Neuronal stem cell (in vitro differentiated cells): ENCODE measurements around the gene KLF3.

ENCODE experiments used
- DNase-seq: peaks from one replicate; pipeline ENCODE4 v3.0.0-alpha.2; 2013; ENCODE audit warnings: low spot score
- H2AFZ ChIP-seq: one replicate; pipeline ENCODE4 v1.6.1; 2013; ENCODE audit warnings: mild to moderate bottlenecking, low read length, inconsistent platforms
- H2AK5ac ChIP-seq: 2 replicates; pipeline ENCODE4 v1.6.1; 2013; ENCODE audit warnings: low read depth, mild to moderate bottlenecking, inconsistent platforms, low read length, moderate library complexity, mixed read lengths
- H2BK120ac ChIP-seq: 2 replicates; pipeline ENCODE4 v1.6.1; 2013; ENCODE audit warnings: low read depth, mild to moderate bottlenecking, inconsistent platforms, low read length, moderate library complexity, mixed read lengths
- H2BK12ac ChIP-seq: one replicate; pipeline ENCODE4 v1.6.1; 2013; ENCODE audit warnings: low read length, inconsistent platforms
- H2BK15ac ChIP-seq: 2 replicates; pipeline ENCODE4 v1.6.1; 2013; ENCODE audit warnings: mild to moderate bottlenecking, low read length, inconsistent platforms, mixed read lengths
- H2BK5ac ChIP-seq: one replicate; pipeline ENCODE4 v1.6.1; 2013; ENCODE audit warnings: inconsistent platforms, mild to moderate bottlenecking, low read length, moderate library complexity
- H3K14ac ChIP-seq: one replicate; pipeline ENCODE4 v1.6.1; 2013; ENCODE audit warnings: low read length, inconsistent platforms
- H3K18ac ChIP-seq: 2 replicates; pipeline ENCODE4 v1.6.1; 2013; ENCODE audit warnings: low read length, inconsistent platforms
- H3K23ac ChIP-seq: 2 replicates; pipeline ENCODE4 v1.6.1; 2013; ENCODE audit warnings: low read depth, mild to moderate bottlenecking, mixed read lengths, low read length, inconsistent platforms; ENCODE audit not compliant: poor library complexity
- H3K27ac ChIP-seq: replicated peaks from 3 replicates; pipeline ENCODE4 v1.5.1; 2013; ENCODE audit warnings: low read length, inconsistent platforms
- H3K27me3 ChIP-seq, 3 experiments: 2 replicates each; pipeline ENCODE4 v1.6.1; 2013; ENCODE audit warnings: low read length in 3 of 3, mild to moderate bottlenecking in 2 of 3, inconsistent platforms in 1 of 3, low read depth in 1 of 3, mixed read lengths in 1 of 3, moderate library complexity in 1 of 3; ENCODE audit not compliant: control insufficient read depth in 3 of 3, insufficient read depth in 3 of 3
- H3K36me3 ChIP-seq, 2 donors: replicated peaks in 1 of 2; 2 replicates each; pipeline ENCODE4 v1.6.1; 2013; ENCODE audit warnings: low read length in 2 of 2; ENCODE audit not compliant: control insufficient read depth in 2 of 2, insufficient read depth in 2 of 2
- H3K4ac ChIP-seq: 2 replicates; pipeline ENCODE4 v1.6.1; 2013; ENCODE audit warnings: inconsistent platforms, mild to moderate bottlenecking, low read length, moderate library complexity
- H3K4me1 ChIP-seq, 2 donors: 1 replicate in 1 of 2; 2 replicates in 1 of 2; pipeline ENCODE4 v1.6.1; 2013; ENCODE audit warnings: low read length in 2 of 2, low read depth in 1 of 2; ENCODE audit not compliant: control insufficient read depth in 2 of 2, insufficient read depth in 1 of 2
- H3K4me2 ChIP-seq: one replicate; pipeline ENCODE4 v1.6.1; 2013; ENCODE audit warnings: mild to moderate bottlenecking, low read length, inconsistent platforms; ENCODE audit not compliant: insufficient read depth, poor library complexity, severe bottlenecking
- H3K4me3 ChIP-seq, 2 donors: 2 replicates each; pipeline ENCODE4 v1.5.1; 2013; ENCODE audit warnings: low read length in 2 of 2, mild to moderate bottlenecking in 2 of 2, inconsistent platforms in 1 of 2, moderate library complexity in 1 of 2
- H3K79me1 ChIP-seq: one replicate; pipeline ENCODE4 v1.6.1; 2013; ENCODE audit warnings: low read depth, mild to moderate bottlenecking, inconsistent platforms, low read length, moderate library complexity
- H3K9ac ChIP-seq: one replicate; pipeline ENCODE4 v1.6.1; 2013; ENCODE audit warnings: mild to moderate bottlenecking, low read depth, low read length, inconsistent platforms; ENCODE audit not compliant: poor library complexity
- H3K9me3 ChIP-seq, 2 donors: replicated peaks in 1 of 2; 2 replicates each; pipeline versions ENCODE3 to v1.6.1; 2013; ENCODE audit warnings: low read length in 2 of 2, mild to moderate bottlenecking in 2 of 2, inconsistent platforms in 1 of 2, low read depth in 1 of 2, mixed read lengths in 1 of 2, moderate library complexity in 1 of 2; ENCODE audit not compliant: control insufficient read depth in 2 of 2, insufficient read depth in 1 of 2
- H4K8ac ChIP-seq: one replicate; pipeline ENCODE4 v1.6.1; 2013; ENCODE audit warnings: low read depth, mild to moderate bottlenecking, inconsistent platforms, low read length, moderate library complexity
- H4K91ac ChIP-seq: one replicate; pipeline ENCODE4 v1.6.1; 2013; ENCODE audit warnings: low read length, low read depth, mild to moderate bottlenecking, inconsistent platforms; ENCODE audit not compliant: poor library complexity
- WGBS, 2 donors: extraction: QIAGEN DNeasy Blood & Tissue Kit; methylation state at CpG; one replicate each; pipeline ENCODE4 v1.1.7; 2013; ENCODE audit warnings: missing lambda C conversion rate in 2 of 2, mixed read lengths in 1 of 2; ENCODE audit not compliant: insufficient read length in 2 of 2, insufficient replicate concordance in 1 of 2; ENCODE audit errors: extremely low coverage in 2 of 2; 5-methylcytosine and 5-hydroxymethylcytosine counted together

KLF3 gene

GRCh38 chr4:38619316-38619715, 44.7 kb upstream of the KLF3 start:
- Histone ChIP-seq H4K8ac (no peak overlapping the region), H3K36me3 (no peaks in the 10 kb centered on the region), H2AK5ac (no peak overlapping the region), H2AFZ (no peak overlapping the region), H3K4me2 (no peak overlapping the region), H3K4ac (no peak overlapping the region), H3K9me3 (peaks cover 0 to 4% of the 10 kb centered on the region in 2 donors), H3K23ac (no peak overlapping the region), H3K4me3 (no peak overlapping the region), H2BK5ac (no peak overlapping the region), H3K4me1 (peaks cover 0 to 5% of the 10 kb centered on the region in 2 donors), H3K9ac (no peak overlapping the region), H4K91ac (no peak overlapping the region), H2BK12ac (no peak overlapping the region), H2BK15ac (no peak overlapping the region), H3K18ac (no peak overlapping the region), H3K79me1 (no peaks in the 10 kb centered on the region), H2BK120ac (no peak overlapping the region), H3K27me3 (no peaks in the 10 kb centered on the region), H3K27ac (no peak overlapping the region), H3K14ac (no peak overlapping the region)
- no CpG with 5 or more reads among the region's 3 CpGs for WGBS, 2 donors
- no peak for DNase-seq

- no peak overlapping the region for H4K91ac ChIP-seq
- no peak overlapping the region for H3K27ac ChIP-seq
- no peak overlapping the region for H3K4ac ChIP-seq
- H2BK15ac ChIP-seq, result no peak overlapping the region
- H3K9ac ChIP-seq, result no peak overlapping the region
- no peak overlapping the region for H2BK120ac ChIP-seq
- no peak overlapping the region for H4K8ac ChIP-seq
- no peak overlapping the region for H2AFZ ChIP-seq
- no peak overlapping the region for H3K4me3 ChIP-seq
- H3K18ac ChIP-seq, result no peak overlapping the region
- no peaks in the 10 kb centered on the region for H3K36me3 ChIP-seq
- H3K79me1 ChIP-seq, result no peaks in the 10 kb centered on the region
- no peaks in the 10 kb centered on the region for H3K27me3 ChIP-seq
- H3K23ac ChIP-seq, result no peak overlapping the region
- DNase-seq, result no peak
- no peak overlapping the region for H3K4me2 ChIP-seq
- no peak overlapping the region for H2AK5ac ChIP-seq
- WGBS, 2 donors, result no CpG with 5 or more reads among the region's 1 CpG
- H3K9me3 ChIP-seq, result peaks cover 0 to 4% of the 10 kb centered on the region in 2 donors
- no peak overlapping the region for H2BK5ac ChIP-seq
- H3K14ac ChIP-seq, result no peak overlapping the region
- H3K4me1 ChIP-seq, result peaks cover 0 to 5% of the 10 kb centered on the region in 2 donors
- no peak overlapping the region for H2BK12ac ChIP-seq
Observed at GRCh38 chr4:38620065-38620464, 43.9 kb upstream of the KLF3 start.

- H2BK5ac ChIP-seq, result no peak overlapping the region
- no CpG with 5 or more reads among the region's 2 CpGs for WGBS, 2 donors
- H3K27me3 ChIP-seq, result no peaks in the 10 kb centered on the region
- H2AFZ ChIP-seq, result no peak overlapping the region
- H4K8ac ChIP-seq, result no peak overlapping the region
- H3K79me1 ChIP-seq, result no peaks in the 10 kb centered on the region
- no peak overlapping the region for H3K23ac ChIP-seq
- H2AK5ac ChIP-seq, result no peak overlapping the region
- peaks cover 0 to 4% of the 10 kb centered on the region in 2 donors for H3K9me3 ChIP-seq
- H3K4ac ChIP-seq, result no peak overlapping the region
- H4K91ac ChIP-seq, result no peak overlapping the region
- H3K4me2 ChIP-seq, result no peak overlapping the region
- no peak overlapping the region for H3K27ac ChIP-seq
- H2BK15ac ChIP-seq, result no peak overlapping the region
- H2BK12ac ChIP-seq, result no peak overlapping the region
- H3K14ac ChIP-seq, result no peak overlapping the region
- no peak overlapping the region for H2BK120ac ChIP-seq
- H3K9ac ChIP-seq, result no peak overlapping the region
- H3K4me1 ChIP-seq, result peaks cover 0 to 5% of the 10 kb centered on the region in 2 donors
- H3K4me3 ChIP-seq, result no peak overlapping the region
- no peak for DNase-seq
- H3K36me3 ChIP-seq, result no peaks in the 10 kb centered on the region
- H3K18ac ChIP-seq, result no peak overlapping the region
Observed at GRCh38 chr4:38620527-38621027, 43.4 kb upstream of the KLF3 start.

GRCh38 chr4:38621028-38621684, 42.8 kb upstream of the KLF3 start:
- no CpG with 5 or more reads among the region's 9 CpGs for WGBS, 2 donors
- Histone ChIP-seq H3K23ac (no peak overlapping the region), H2AFZ (no peak overlapping the region), H3K79me1 (no peaks in the 10 kb centered on the region), H3K9ac (no peak overlapping the region), H3K9me3 (no peaks in the 10 kb centered on the region), H4K91ac (no peak overlapping the region), H3K18ac (no peak overlapping the region), H2BK120ac (no peak overlapping the region), H3K27me3 (no peaks in the 10 kb centered on the region), H2BK5ac (no peak overlapping the region), H3K36me3 (no peaks in the 10 kb centered on the region), H3K4me1 (peaks cover 0 to 5% of the 10 kb centered on the region in 2 donors), H3K4me3 (no peak overlapping the region), H3K14ac (no peak overlapping the region), H3K4ac (no peak overlapping the region), H4K8ac (no peak overlapping the region), H3K4me2 (no peak overlapping the region), H3K27ac (no peak overlapping the region), H2BK12ac (no peak overlapping the region), H2AK5ac (no peak overlapping the region), H2BK15ac (no peak overlapping the region)
- no peak for DNase-seq
